HUES48 (cell line): Measurements from ENCODE around the gene CCL19.

Experiments
- H3K27ac ChIP-seq: one replicate; pipeline ENCODE4 v1.7.0; 2013; ENCODE audit warnings: low read depth, low read length, inconsistent platforms
- H3K27me3 ChIP-seq: 2 replicates; pipeline ENCODE4 v1.6.1; 2013; ENCODE audit warnings: mild to moderate bottlenecking, low read length; ENCODE audit not compliant: control insufficient read depth, insufficient read depth
- H3K36me3 ChIP-seq: 2 replicates; pipeline ENCODE4 v1.6.1; 2013; ENCODE audit warnings: low read length; ENCODE audit not compliant: control insufficient read depth, insufficient read depth
- H3K4me1 ChIP-seq: 2 replicates; pipeline ENCODE4 v1.6.1; 2013; ENCODE audit warnings: mild to moderate bottlenecking, low read length; ENCODE audit not compliant: control insufficient read depth, insufficient read depth
- H3K4me3 ChIP-seq: 2 replicates; pipeline ENCODE4 v1.5.1; 2013; ENCODE audit warnings: mild to moderate bottlenecking, low read depth, low read length
- H3K9ac ChIP-seq: 2 replicates; pipeline ENCODE4 v1.6.1; 2013; ENCODE audit warnings: mild to moderate bottlenecking, low read depth, low read length, moderate library complexity
- H3K9me3 ChIP-seq: 2 replicates; pipeline ENCODE4 v1.6.1; 2013; ENCODE audit warnings: low read length; ENCODE audit not compliant: control insufficient read depth, insufficient read depth

CCL19 gene

DNA sequence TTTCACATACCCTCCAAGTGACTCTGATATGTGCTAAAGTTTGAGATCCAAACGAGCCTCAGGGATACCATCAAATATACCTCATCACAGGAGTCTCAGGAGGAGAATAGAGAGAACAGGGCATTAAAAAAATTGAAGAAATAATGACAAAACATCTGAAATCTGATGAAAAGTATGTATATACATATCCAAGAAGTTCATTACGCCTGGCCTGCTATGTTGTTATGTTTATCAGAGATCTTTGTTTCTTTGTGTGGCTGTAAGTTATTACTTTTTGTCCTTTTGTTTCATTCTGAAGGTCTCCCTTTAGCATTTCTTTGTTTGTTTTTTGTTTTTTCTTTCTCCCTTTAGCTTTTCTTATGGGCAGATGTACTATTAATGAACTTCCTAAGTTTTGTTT, 2.5 kb upstream of the CCL19 start:
- Histone ChIP-seq H3K4me1 (no peaks in the 10 kb centered on the region), H3K9me3 (no peaks in the 10 kb centered on the region), H3K36me3 (no peaks in the 10 kb centered on the region), H3K27ac (no peak overlapping the region), H3K4me3 (no peak overlapping the region), H3K27me3 (no peaks in the 10 kb centered on the region), H3K9ac (no peak overlapping the region)

DNA sequence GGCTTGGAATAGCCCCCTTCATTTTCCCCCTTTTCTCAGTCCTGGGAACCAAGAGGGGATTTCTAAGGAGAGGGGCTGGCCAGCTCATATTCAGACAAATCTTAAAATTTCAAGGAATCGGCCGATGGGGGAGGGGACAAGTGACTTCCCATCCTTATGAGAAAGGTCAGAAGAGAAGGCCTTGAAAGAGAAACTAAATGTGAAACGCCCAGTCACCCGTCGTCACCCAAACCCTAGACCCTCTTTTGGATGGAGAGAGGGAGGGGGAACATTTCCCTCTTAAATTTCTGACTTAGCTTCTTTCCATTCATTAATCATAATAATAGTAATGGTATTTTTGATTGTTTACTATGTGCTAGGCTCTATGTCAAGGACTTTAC, 850 bp upstream of the CCL19 start:
- Histone ChIP-seq H3K36me3 (no peaks in the 10 kb centered on the region), H3K9ac (no peak overlapping the region), H3K4me1 (peaks cover 7% of the 10 kb centered on the region; the same call in 1 of the 2 replicates), H3K27ac (no peak overlapping the region), H3K27me3 (no peaks in the 10 kb centered on the region), H3K9me3 (no peaks in the 10 kb centered on the region), H3K4me3 (no peak overlapping the region)

DNA sequence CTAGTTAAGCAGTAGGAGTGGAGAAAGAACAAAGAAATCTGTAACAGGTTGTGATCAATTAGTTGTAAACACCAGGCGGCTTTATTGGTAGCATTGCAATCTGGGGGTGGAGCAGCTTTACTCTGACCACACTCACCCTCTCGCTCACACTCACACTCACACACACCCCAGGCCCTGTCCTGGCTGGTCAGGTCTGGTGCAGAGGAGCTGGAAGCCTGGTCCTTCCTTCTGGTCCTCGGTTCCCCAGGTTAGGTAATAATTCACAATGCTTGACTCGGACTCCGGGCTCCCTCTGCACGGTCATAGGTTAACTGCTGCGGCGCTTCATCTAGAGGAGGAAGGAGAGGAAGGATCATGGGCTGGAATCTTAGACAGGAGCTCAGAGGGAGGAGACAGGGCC, 1.6 kb downstream of the CCL19 start:
- Histone ChIP-seq H3K4me3 (no peak overlapping the region), H3K27me3 (no peaks in the 10 kb centered on the region), H3K9me3 (no peaks in the 10 kb centered on the region), H3K36me3 (no peaks in the 10 kb centered on the region), H3K27ac (no peak overlapping the region), H3K4me1 (peaks cover 8% of the 10 kb centered on the region; the same call in 1 of the 2 replicates), H3K9ac (no peak overlapping the region)

DNA sequence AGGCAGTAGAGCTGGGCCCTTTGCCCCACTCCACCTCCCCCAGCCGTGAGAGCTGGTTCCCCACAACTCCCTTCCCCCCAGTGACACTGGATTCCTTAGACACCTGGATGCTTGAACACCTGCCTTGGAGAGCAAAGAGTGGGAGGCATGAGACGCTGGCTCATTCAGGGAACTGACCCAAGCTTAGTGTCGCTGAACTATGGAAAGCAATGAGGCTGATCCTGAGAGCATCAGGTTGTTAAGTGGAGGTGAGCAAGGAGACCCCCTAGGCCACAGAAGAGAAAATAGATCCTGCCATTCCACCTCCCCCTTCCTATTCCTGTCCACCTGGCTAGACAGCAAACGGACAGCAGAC, 2.0 kb downstream of the CCL19 start:
- Histone ChIP-seq H3K4me1 (peaks cover 8% of the 10 kb centered on the region; the same call in 1 of the 2 replicates), H3K27me3 (no peaks in the 10 kb centered on the region), H3K27ac (no peak overlapping the region), H3K9me3 (no peaks in the 10 kb centered on the region), H3K36me3 (no peaks in the 10 kb centered on the region), H3K9ac (no peak overlapping the region), H3K4me3 (no peak overlapping the region)

DNA sequence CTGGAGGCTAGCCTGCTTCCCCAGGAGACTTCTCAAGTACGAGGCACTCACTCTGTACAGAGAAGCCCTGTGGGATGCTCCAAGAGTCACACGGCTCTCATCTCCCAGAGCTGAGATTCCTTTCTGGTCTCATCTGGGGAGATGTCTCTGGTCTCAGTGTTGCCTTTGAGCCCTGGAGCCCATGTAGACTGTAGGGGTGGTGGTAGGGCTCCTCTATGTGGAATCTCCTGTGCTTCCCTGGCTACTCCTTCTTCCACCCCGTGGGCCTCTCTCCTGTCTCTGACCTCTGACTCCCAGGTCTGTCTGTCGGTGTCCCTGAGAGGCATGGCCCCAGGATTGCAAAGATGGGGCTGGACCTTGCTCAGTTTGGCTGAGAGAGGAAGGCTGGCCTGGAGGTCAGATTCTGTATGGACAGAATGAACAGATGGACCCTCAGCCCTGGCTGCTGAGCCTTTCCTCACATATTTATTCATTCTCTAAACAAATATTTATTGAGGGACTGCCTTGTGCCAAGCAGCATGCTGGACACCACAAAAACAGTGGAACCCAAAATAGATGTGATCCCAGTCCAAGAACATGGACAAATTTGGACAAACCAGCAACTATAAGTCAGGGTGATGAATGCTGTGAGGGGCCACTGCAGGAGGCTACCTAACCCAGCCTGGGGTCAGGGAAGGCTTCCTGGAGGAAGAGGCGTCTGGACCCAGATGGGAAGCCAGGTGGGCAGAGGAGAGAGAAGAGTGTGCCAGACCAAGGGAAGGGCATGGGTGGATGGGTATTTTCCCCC, 2.6 kb downstream of the CCL19 start:
- no peaks in the 10 kb centered on the region for H3K27me3 ChIP-seq
- H3K36me3 ChIP-seq, result no peaks in the 10 kb centered on the region

DNA sequence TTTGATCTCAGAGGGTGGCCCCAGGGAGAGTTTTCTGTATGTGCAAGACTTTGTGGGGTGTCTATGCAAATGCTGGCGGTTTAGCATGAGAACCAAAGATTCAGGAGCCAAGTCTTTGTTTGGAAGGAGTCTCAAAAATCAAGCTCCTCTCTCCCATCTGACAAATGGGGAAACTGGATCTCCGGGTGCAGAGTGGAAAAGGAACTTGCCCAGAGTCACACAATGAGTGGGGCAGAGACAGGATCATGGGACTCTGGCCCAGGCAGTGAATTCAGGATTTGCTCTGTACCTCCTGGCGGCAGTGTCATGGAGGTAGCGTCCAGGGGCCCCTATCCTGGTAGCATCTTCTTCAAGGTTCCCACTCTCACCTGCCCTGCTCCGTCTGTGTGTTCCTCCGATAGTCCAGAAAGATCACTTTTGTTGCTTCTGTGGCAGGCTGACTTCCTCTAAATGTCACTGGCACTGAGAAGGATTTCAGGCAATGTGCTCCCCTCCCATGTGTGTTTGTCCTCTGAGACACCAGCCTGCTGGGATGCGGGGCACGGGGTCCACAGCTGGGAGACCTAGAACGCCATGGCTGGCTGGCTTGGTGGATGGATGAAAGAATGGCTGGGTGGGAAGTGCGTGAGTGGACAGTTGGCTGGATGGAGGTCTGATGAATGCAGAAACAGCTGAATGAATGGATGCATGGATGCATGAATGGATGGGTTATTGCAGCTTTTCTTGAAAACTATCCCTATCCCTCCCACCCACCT, 3.6 kb downstream of the CCL19 start:
- Histone ChIP-seq H3K4me3 (no peak overlapping the region), H3K4me1 (peaks cover 8% of the 10 kb centered on the region; the same call in 1 of the 2 replicates), H3K27me3 (no peaks in the 10 kb centered on the region), H3K9ac (no peak overlapping the region), H3K9me3 (no peaks in the 10 kb centered on the region), H3K27ac (no peak overlapping the region), H3K36me3 (no peaks in the 10 kb centered on the region)

More for the DNA sequence above, 2.6 kb downstream of the CCL19 start:
- Histone ChIP-seq H3K4me3 (no peak overlapping the region), H3K9me3 (no peaks in the 10 kb centered on the region), H3K4me1 (peaks cover 8% of the 10 kb centered on the region; the same call in 1 of the 2 replicates), H3K9ac (no peak overlapping the region), H3K27ac (no peak overlapping the region)

DNA sequence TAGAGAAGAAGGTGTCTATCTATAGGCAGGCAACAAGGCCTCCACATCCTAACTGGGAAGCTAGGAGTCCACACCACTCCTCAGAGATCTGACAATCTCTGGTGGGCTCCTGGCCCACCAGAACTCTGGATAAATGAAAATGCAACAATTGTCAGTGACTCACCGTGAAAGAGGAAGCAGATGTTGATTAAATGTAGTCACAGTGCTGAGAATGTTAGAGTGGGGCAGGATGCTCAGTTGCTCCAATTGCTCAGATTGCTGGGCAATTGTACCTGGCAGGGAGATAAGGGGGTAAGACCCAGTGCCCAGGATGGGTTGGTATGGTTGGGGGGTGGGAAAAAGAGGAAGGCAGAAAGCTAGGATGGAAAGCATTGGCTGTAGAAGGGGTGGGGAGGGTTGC, 4.3 kb downstream of the CCL19 start:
- Histone ChIP-seq H3K4me3 (no peak overlapping the region), H3K4me1 (peaks cover 8% of the 10 kb centered on the region; the same call in 1 of the 2 replicates), H3K27ac (no peak overlapping the region), H3K9me3 (no peaks in the 10 kb centered on the region), H3K9ac (no peak overlapping the region), H3K27me3 (no peaks in the 10 kb centered on the region), H3K36me3 (no peaks in the 10 kb centered on the region)

DNA sequence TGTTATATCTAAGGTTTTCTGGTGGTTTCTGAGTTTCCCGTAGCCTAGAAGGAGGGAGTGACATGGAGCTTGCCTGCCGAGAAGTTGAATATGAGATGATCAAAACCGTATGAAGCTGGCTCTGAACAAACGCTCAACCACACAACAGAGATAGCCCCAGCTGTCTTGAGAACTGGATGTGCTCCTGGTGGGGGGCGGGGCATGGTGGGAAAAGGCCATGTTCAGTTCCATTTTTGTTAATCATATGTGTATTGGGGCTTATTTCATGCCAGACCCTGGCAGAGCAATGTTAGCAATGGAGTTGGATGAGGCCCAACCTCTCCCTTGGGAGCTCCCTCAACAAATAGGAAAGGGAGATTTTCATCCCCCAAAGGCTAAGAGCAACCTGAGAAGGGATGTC, 4.8 kb downstream of the CCL19 start:
- H3K36me3 ChIP-seq, result no peaks in the 10 kb centered on the region
- H3K9me3 ChIP-seq, result no peaks in the 10 kb centered on the region
- H3K4me1 ChIP-seq, result peaks cover 8% of the 10 kb centered on the region; the same call in 1 of the 2 replicates
- no peak overlapping the region for H3K27ac ChIP-seq
- no peak overlapping the region for H3K9ac ChIP-seq
- H3K27me3 ChIP-seq, result no peaks in the 10 kb centered on the region
- H3K4me3 ChIP-seq, result no peak overlapping the region

DNA sequence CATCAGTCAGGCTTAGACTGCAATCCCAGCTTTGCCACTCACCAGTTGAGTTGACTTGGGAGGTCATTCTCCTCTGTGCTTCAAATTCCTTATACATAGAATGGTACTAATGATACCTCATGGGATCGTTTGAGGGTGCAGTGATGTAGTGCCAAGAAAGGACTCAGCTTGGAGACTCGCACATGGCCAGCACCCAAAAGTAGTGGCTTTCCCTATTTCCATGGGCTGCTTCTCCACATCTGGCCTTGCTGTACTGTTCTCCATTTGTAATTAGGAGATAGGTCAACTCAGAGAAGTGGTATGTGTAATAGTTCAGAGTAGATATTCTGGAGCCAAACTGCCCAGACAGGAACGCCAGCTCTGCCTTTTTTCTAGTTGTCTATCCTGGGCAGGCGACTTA, 5.5 kb downstream of the CCL19 start:
- Histone ChIP-seq H3K4me1 (peaks cover 8% of the 10 kb centered on the region; the same call in 1 of the 2 replicates), H3K36me3 (no peaks in the 10 kb centered on the region), H3K27ac (no peak overlapping the region), H3K9ac (no peak overlapping the region), H3K4me3 (no peak overlapping the region), H3K9me3 (no peaks in the 10 kb centered on the region), H3K27me3 (no peaks in the 10 kb centered on the region)

DNA sequence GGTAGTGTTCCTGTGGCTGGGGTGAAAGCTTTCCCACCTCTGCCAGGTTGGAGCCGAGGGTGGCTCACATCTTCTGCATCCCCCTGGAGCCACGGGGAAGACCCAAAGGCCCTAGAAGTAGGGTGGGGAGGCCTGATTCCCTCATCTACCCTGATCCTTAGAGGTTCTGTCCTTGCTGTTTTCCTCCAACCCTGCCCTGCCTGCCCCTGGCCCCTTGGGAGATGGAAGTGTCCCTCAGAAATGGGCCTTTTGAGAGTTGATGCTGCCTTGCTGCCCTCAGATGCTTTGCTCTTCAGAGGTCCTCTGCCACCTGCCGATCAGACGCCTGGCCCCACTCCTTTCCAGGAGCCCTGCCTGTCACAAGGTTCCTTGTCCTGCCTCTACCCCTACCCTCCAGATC, 6.3 kb downstream of the CCL19 start:
- H3K9me3 ChIP-seq, result no peaks in the 10 kb centered on the region
- H3K9ac ChIP-seq, result no peak overlapping the region
- H3K36me3 ChIP-seq, result no peaks in the 10 kb centered on the region
- peaks cover 8% of the 10 kb centered on the region; the same call in 1 of the 2 replicates for H3K4me1 ChIP-seq
- H3K27me3 ChIP-seq, result no peaks in the 10 kb centered on the region
- no peak overlapping the region for H3K27ac ChIP-seq
- no peak overlapping the region for H3K4me3 ChIP-seq

DNA sequence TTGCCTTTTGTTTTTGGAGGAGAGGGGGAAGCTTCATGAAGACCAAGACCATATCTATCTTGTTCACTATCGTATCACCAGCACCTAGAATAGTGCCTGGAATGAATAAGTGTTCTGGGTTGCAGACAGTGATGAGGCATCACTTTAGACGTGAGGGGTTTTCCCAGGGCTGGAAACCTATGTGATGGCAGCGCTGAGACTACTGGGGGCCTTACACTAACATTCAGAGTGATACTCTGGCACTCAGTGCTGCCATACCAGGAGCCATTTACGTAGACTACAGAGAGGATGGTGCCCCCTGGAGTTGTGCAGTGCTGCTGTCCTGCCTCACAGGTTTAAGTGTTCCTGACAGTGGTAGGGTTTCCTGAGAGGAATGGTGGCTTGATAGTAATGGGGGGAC, 6.9 kb downstream of the CCL19 start:
- Histone ChIP-seq H3K9me3 (no peaks in the 10 kb centered on the region), H3K4me1 (peaks cover 8% of the 10 kb centered on the region; the same call in 1 of the 2 replicates), H3K27ac (no peak overlapping the region), H3K27me3 (no peaks in the 10 kb centered on the region), H3K4me3 (no peak overlapping the region), H3K36me3 (no peaks in the 10 kb centered on the region), H3K9ac (no peak overlapping the region)
